Keratinocyte (primary cell): ENCODE data around the gene CREB3L2. TPM values are rescaled to one million over a fixed set of nuclear protein-coding genes. Genes with fewer than 3 reads are reported as not detected.

Experiments
- DNase-seq: peaks from one replicate; pipeline ENCODE4 v3.0.0-alpha.2; 2011; ENCODE audit warnings: low read depth, missing footprints, low spot score
- FAIRE-seq: peaks from 2 replicates; lab custom pipeline; 2011; peaks lifted over from hg19 to GRCh38; lab: Jason Lieb, UNC
- H2AFZ ChIP-seq: 2 replicates; pipeline ENCODE4 v1.6.0; 2012; ENCODE audit warnings: low read length, control low read depth, inconsistent platforms; ENCODE audit not compliant: control insufficient read depth
- H3K27ac ChIP-seq: 2 replicates; pipeline ENCODE4 v1.5.1; 2011; ENCODE audit warnings: low read length; ENCODE audit not compliant: control insufficient read depth, insufficient read depth
- H3K27me3 ChIP-seq: 3 replicates; pipeline ENCODE4 v1.6.0; 2011; ENCODE audit warnings: low read length; ENCODE audit not compliant: control insufficient read depth, insufficient read depth; ENCODE audit errors: extremely low read depth
- H3K36me3 ChIP-seq, 2 experiments: 2 replicates in 1 of 2; 3 replicates in 1 of 2; pipeline ENCODE4 v1.5.1; 2011; ENCODE audit warnings: low read length in 2 of 2, mild to moderate bottlenecking in 1 of 2; ENCODE audit not compliant: control insufficient read depth in 2 of 2, insufficient read depth in 2 of 2; ENCODE audit errors: extremely low read depth in 1 of 2
- H3K4me1 ChIP-seq: 3 replicates; pipeline ENCODE4 v1.5.1; 2011; ENCODE audit warnings: low read length; ENCODE audit not compliant: control insufficient read depth, insufficient read depth; ENCODE audit errors: extremely low read depth
- H3K4me2 ChIP-seq: 3 replicates; pipeline ENCODE4 v1.6.0; 2011; ENCODE audit warnings: low read depth, low read length; ENCODE audit not compliant: control insufficient read depth, insufficient read depth; ENCODE audit errors: extremely low read depth
- H3K4me3 ChIP-seq, 3 experiments: fragments of 200-600 bp in 1 of 3; sonication (generic) in 1 of 3; 2 replicates in 2 of 3; 3 replicates in 1 of 3; pipeline ENCODE4 v1.5.1; 2011 to 2016; ENCODE audit warnings: low read length in 3 of 3, mild to moderate bottlenecking in 3 of 3, control low read depth in 2 of 3, inconsistent platforms in 1 of 3, low read depth in 1 of 3, mixed read lengths in 1 of 3, mixed run types in 1 of 3, moderate library complexity in 1 of 3; ENCODE audit not compliant: control insufficient read depth in 2 of 3, insufficient read depth in 2 of 3; ENCODE audit errors: extremely low read depth in 1 of 3
- H3K79me2 ChIP-seq: 2 replicates; pipeline ENCODE4 v1.6.0; 2012; ENCODE audit warnings: low read length; ENCODE audit not compliant: control insufficient read depth, insufficient read depth
- H3K9ac ChIP-seq: 3 replicates; pipeline ENCODE4 v1.6.0; 2011; ENCODE audit warnings: low read length; ENCODE audit not compliant: control insufficient read depth, insufficient read depth; ENCODE audit errors: extremely low read depth
- H3K9me1 ChIP-seq: 3 replicates; pipeline ENCODE4 v1.6.0; 2011; ENCODE audit warnings: low read length; ENCODE audit not compliant: control insufficient read depth, insufficient read depth; ENCODE audit errors: extremely low read depth
- H3K9me3 ChIP-seq: 2 replicates; pipeline ENCODE4 v1.5.1; 2012; ENCODE audit warnings: low read depth, low read length; ENCODE audit not compliant: control insufficient read depth
- H4K20me1 ChIP-seq: 3 replicates; pipeline ENCODE4 v1.6.0; 2011; ENCODE audit warnings: low read length; ENCODE audit not compliant: control insufficient read depth, insufficient read depth; ENCODE audit errors: extremely low read depth
- EZH2 ChIP-seq: IDR thresholded peaks from one replicate; pipeline ENCODE4 v1.6.1; 2012; ENCODE audit warnings: inconsistent platforms, mild to moderate bottlenecking, low read length, moderate library complexity
- dilution Hi-C: fragments of 300-500 bp; cut with MboI; formaldehyde crosslinking; loops from one replicate; pipeline ENCODE4 v1.7.0; 2020; ENCODE audit warnings: low sequenced_read_pairs; ENCODE audit not compliant: extremely low pct_ligation_motif_present
- polyA plus RNA-seq, 5 experiments: library from polyadenylated mRNA; depleted of rRNA in 3 of 5; stranded (reverse) in 3 of 5; stranded (forward) in 1 of 5; unstranded in 1 of 5; fragments of >200 nt; gene quantifications; 1 replicate in 1 of 5; 2 replicates in 3 of 5; 3 replicates in 1 of 5; pipeline versions ENCODE4 v1.2.1 to v1.2.3, GENCODE V29; 2011 to 2012; ENCODE audit warnings: missing spikeins in 2 of 5, low read depth in 1 of 5, low replicate concordance in 1 of 5
- TF ChIP-seq, protein P1 (sequence below), 3 experiments: IDR thresholded peaks in 1 of 3; conservative IDR thresholded peaks in 1 of 3; optimal IDR thresholded peaks in 1 of 3; 2 replicates in 2 of 3; 3 replicates in 1 of 3; pipeline versions ENCODE3 to v1.5.1; 2011; ENCODE audit warnings: low read length in 3 of 3, mild to moderate bottlenecking in 3 of 3, moderate library complexity in 2 of 3, control low read depth in 1 of 3, inconsistent platforms in 1 of 3; ENCODE audit not compliant: insufficient read depth in 2 of 3; ENCODE audit errors: extremely low read depth in 1 of 3

CREB3L2 gene
- polyA plus RNA-seq, 1 donor (not counting 4 experiments of a cell fraction or from before 2014, with no cell fraction given) = 12.8 TPM

GRCh38 chr7:137962875-137963507, 38.9 kb downstream of the CREB3L2 start:
- Histone ChIP-seq H3K4me1 (peaks cover 10% of the 10 kb centered on the region), H3K36me3 (peaks cover 1 to 4% of the 10 kb centered on the region in 2 experiments), H3K9me1 (no peaks in the 10 kb centered on the region), H2AFZ (no peak overlapping the region), H3K4me2 (no peak overlapping the region), H4K20me1 (no peaks in the 10 kb centered on the region), H3K9ac (no peak overlapping the region), H3K79me2 (peaks cover 34% of the 10 kb centered on the region), H3K4me3 (no peak overlapping the region), H3K27ac (no peak overlapping the region), H3K27me3 (no peaks in the 10 kb centered on the region), H3K9me3 (no peaks in the 10 kb centered on the region)
- FAIRE-seq (no peak), DNase-seq (no peak)
- TF ChIP-seq, protein P1, sequence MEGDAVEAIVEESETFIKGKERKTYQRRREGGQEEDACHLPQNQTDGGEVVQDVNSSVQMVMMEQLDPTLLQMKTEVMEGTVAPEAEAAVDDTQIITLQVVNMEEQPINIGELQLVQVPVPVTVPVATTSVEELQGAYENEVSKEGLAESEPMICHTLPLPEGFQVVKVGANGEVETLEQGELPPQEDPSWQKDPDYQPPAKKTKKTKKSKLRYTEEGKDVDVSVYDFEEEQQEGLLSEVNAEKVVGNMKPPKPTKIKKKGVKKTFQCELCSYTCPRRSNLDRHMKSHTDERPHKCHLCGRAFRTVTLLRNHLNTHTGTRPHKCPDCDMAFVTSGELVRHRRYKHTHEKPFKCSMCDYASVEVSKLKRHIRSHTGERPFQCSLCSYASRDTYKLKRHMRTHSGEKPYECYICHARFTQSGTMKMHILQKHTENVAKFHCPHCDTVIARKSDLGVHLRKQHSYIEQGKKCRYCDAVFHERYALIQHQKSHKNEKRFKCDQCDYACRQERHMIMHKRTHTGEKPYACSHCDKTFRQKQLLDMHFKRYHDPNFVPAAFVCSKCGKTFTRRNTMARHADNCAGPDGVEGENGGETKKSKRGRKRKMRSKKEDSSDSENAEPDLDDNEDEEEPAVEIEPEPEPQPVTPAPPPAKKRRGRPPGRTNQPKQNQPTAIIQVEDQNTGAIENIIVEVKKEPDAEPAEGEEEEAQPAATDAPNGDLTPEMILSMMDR (optimal IDR thresholded peaks at IDR 0.05 in 1 of 3, IDR thresholded peaks at IDR 0.05 in 1 of 3, conservative IDR thresholded peaks at IDR 0.05 in 1 of 3; ENCODE audit: extremely low read depth in 1 of 3, insufficient read depth in 2 of 3, low read length in 3 of 3) = no peak
- dilution Hi-C loops = no loop called here

DNA sequence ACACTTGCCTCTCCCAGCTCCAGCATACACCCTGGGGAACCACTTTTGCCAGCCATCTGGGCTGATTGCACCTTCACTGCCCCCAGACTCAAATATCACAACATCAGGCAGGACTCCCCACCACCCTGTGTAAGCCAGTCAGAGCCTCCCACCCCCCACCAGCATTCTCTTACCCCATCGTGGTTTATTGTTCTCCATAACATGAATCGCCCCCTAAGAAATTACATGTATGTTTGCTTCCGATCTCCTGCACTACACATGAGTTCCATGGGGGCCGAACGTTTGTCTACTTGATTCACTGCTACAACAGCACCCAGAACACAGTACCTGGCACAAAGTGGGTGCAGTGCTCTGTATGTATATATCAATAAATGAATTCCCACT, 39.4 kb downstream of the CREB3L2 start:
- Histone ChIP-seq H3K9me3 (no peaks in the 10 kb centered on the region), H3K36me3 (peaks cover 1 to 4% of the 10 kb centered on the region in 2 experiments), H3K79me2 (peaks cover 31% of the 10 kb centered on the region), H2AFZ (no peak overlapping the region), H3K9ac (no peak overlapping the region), H3K4me1 (peaks cover 5% of the 10 kb centered on the region), H3K4me3 (no peak overlapping the region), H4K20me1 (no peaks in the 10 kb centered on the region), H3K27ac (no peak overlapping the region), H3K9me1 (no peaks in the 10 kb centered on the region), H3K4me2 (no peak overlapping the region), H3K27me3 (no peaks in the 10 kb centered on the region)
- FAIRE-seq = no peak
- no peak for TF ChIP-seq EZH2
- TF ChIP-seq, protein P1 (optimal IDR thresholded peaks at IDR 0.05 in 1 of 3, IDR thresholded peaks at IDR 0.05 in 1 of 3, conservative IDR thresholded peaks at IDR 0.05 in 1 of 3; ENCODE audit: extremely low read depth in 1 of 3, insufficient read depth in 2 of 3, low read length in 3 of 3) = no peak
- dilution Hi-C loops = no loop called here
- no peak for DNase-seq
